Stimulated activated naive CD4-positive, alpha-beta T cell treated with Interleukin-2 at 50 U/mL for 16 hours (primary cell): Measurements from ENCODE around the gene XYLT2.
"Not testable (repeated sequence)": the region's sequence is repeated elsewhere in the genome, so short reads cannot be mapped to it uniquely, and the experiment has no call there.

Source experiments
- DNase-seq: peaks from one replicate; lab custom pipeline; 2025; lab: John Stamatoyannopoulos, UW

XYLT2 gene

GRCh38 chr17:50389534-50389933, 43.6 kb downstream of the XYLT2 start:
- DNase-seq = no peak

GRCh38 chr17:50392621-50393020, 46.7 kb downstream of the XYLT2 start:
- no peak for DNase-seq

- no peak for DNase-seq
These were observed 47.8 kb downstream of the XYLT2 start for GRCh38 chr17:50393700-50394099.

GRCh38 chr17:50394711-50395110, 48.8 kb downstream of the XYLT2 start:
- no peak for DNase-seq

- DNase-seq = peak; percentile 36
These were observed 50.6 kb downstream of the XYLT2 start for GRCh38 chr17:50396261-50397110.

GRCh38 chr17:50397111-50397918, 51.4 kb downstream of the XYLT2 start, which contains the start of gene LRRC59:
TSS of gene LRRC59 (minus strand) at chr17:50397523. CDS start at chr17:50397317, 206 bp downstream.
- DNase-seq = peak; percentile 86

- no peak for DNase-seq
These were observed 52.0 kb downstream of the XYLT2 start for GRCh38 chr17:50397919-50398285.

GRCh38 chr17:50398672-50399071, 52.7 kb downstream of the XYLT2 start:
- not testable (repeated sequence) for DNase-seq

GRCh38 chr17:50399591-50399990, 53.7 kb downstream of the XYLT2 start:
- DNase-seq = not testable (repeated sequence)

- not testable (repeated sequence) for DNase-seq
These were observed 59.4 kb downstream of the XYLT2 start for GRCh38 chr17:50405351-50405750.

GRCh38 chr17:50406578-50406977, 60.7 kb downstream of the XYLT2 start:
- no peak for DNase-seq

- DNase-seq = no peak
These were observed 62.0 kb downstream of the XYLT2 start for GRCh38 chr17:50407921-50408320.
